GM10266 (cell line): ENCODE data around the gene DGKH.
"Not testable (repeated sequence)": the region's sequence is repeated elsewhere in the genome, so short reads cannot be mapped to it uniquely, and the experiment has no call there.

Experiments
- DNase-seq: peaks from one replicate; pipeline ENCODE4 v3.0.0; 2012; ENCODE audit errors: extremely low spot score
- TF ChIP-seq, protein P1 (sequence below): IDR thresholded peaks from 2 replicates; pipeline ENCODE4 v1.5.1; 2012; ENCODE audit warnings: mild to moderate bottlenecking, low read depth; ENCODE audit not compliant: control insufficient read depth, insufficient read depth; ENCODE audit errors: missing control alignments

Gene DGKH

DNA sequence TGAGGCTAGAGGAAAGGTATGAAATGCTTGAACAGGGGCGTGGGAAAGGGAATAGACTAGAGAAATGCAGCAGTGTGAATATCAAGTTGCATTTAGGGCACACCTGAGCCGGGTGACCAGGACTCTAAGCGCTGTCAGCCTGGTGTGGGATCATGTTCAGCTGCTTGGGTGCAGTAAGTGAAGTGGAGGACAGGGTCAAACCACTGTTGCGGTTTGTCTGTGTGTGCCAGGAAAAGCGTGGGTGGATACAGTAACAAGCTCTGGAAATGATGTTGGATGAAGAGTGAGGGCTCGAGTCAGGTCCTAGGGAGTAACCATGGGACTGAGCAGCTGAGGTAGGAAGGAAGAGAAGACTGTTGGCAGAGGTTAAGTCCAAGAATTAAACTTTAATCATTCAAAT is 15.8 kb downstream of the DGKH start:
- TF ChIP-seq, protein P1, sequence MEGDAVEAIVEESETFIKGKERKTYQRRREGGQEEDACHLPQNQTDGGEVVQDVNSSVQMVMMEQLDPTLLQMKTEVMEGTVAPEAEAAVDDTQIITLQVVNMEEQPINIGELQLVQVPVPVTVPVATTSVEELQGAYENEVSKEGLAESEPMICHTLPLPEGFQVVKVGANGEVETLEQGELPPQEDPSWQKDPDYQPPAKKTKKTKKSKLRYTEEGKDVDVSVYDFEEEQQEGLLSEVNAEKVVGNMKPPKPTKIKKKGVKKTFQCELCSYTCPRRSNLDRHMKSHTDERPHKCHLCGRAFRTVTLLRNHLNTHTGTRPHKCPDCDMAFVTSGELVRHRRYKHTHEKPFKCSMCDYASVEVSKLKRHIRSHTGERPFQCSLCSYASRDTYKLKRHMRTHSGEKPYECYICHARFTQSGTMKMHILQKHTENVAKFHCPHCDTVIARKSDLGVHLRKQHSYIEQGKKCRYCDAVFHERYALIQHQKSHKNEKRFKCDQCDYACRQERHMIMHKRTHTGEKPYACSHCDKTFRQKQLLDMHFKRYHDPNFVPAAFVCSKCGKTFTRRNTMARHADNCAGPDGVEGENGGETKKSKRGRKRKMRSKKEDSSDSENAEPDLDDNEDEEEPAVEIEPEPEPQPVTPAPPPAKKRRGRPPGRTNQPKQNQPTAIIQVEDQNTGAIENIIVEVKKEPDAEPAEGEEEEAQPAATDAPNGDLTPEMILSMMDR, result no peak
- DNase-seq, result no peak

DNA sequence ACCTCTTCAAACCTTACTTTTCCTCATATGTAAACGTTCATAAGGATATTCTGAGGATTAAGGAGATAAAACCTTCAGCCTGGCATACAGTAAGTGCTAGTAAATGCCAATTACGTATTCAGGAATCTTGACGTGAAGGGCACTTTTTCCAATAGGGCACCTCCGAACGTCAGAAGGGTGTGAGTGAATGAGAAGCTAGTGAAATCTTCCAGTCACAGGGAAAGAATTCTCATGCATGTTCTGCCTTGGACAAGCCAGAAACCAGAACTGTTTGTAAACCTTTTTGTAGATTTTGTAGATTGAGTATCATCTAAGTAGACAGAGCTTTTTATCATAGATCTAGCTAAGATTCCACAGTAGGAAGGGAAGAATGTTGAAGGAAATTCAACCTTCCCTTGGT is 16.5 kb downstream of the DGKH start:
- no peak for DNase-seq
- TF ChIP-seq, protein P1, result no peak

DNA sequence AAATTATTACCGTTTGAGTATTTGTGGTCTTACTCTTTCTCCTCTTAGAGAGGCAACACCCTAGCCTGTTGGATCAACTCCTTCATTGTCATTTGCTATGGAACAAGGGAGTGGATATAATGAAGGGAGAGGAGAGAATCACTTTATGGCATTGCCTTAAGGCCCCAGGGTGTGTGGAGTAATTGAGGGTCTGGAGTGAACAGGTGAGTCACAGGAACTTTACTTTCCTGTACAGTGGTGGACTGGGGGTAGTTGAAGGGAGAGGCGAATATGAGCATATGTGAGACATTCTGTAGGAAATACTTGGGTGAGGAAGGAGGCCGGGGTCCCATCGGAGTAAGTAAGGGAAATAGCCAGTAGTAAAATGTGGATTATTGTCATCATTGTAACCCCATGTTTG is 17.0 kb downstream of the DGKH start:
- TF ChIP-seq, protein P1, result no peak

GRCh38 chr13:42066542-42066941 is 18.1 kb downstream of the DGKH start:
- DNase-seq, result no peak
- TF ChIP-seq, protein P1, result no peak

More for the DNA sequence above, 17.0 kb downstream of the DGKH start:
- DNase-seq, result no peak

- DNase-seq, result no peak
- TF ChIP-seq, protein P1, result no peak
Measured at GRCh38 chr13:42068886-42069285, 20.4 kb downstream of the DGKH start.

- not testable (repeated sequence) for DNase-seq
Measured at GRCh38 chr13:42070599-42070998, 22.2 kb downstream of the DGKH start.

GRCh38 chr13:42071179-42071578 is 22.7 kb downstream of the DGKH start:
- DNase-seq, result not testable (repeated sequence)

- TF ChIP-seq, protein P1, result no peak
- no peak for DNase-seq
Measured at GRCh38 chr13:42071672-42072419, 23.4 kb downstream of the DGKH start.

DNA sequence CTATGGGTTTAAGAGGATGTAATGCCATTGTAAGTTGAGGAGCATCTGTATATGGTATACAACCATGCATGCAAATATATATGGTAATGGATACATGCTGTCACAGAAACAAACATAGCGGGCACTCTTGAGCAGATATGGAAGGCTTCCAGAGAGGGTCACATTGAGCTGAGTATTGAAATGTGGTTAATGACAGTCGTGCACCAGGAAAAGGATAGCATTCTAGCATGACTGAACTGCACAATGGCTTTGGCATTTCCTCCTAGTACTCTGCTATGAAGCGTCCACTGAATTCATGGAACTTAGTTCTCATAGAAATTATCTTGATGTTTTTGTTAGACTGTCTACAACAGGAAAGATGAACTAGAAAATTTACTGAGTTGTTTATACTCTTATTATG is 25.2 kb downstream of the DGKH start:
- TF ChIP-seq, protein P1, result no peak
- no peak for DNase-seq
